Transverse colon (tissue), 4 donors: ENCODE results near the gene EPS8L3. TPM values are rescaled to one million over a fixed set of nuclear protein-coding genes. Genes with fewer than 3 reads are reported as not detected.

Experiments
- DNase-seq: peaks from one replicate; pipeline ENCODE4 v3.0.0-alpha.2; 2019
- H3K27ac ChIP-seq, 4 donors: fragments of 200-600 bp; sonication (generic); 2 replicates each; pipeline ENCODE4 v1.5.1; 2016 to 2018; ENCODE audit warnings: inconsistent platforms in 4 of 4
- H3K27me3 ChIP-seq: fragments of 200-600 bp; sonication (generic); 2 replicates; pipeline ENCODE4 v1.5.1; 2017; ENCODE audit warnings: inconsistent platforms
- H3K36me3 ChIP-seq, 4 donors: fragments of 200-600 bp; sonication (generic); 2 replicates each; pipeline ENCODE4 v1.5.1; 2017 to 2019; ENCODE audit warnings: inconsistent platforms in 4 of 4
- H3K4me1 ChIP-seq, 4 donors: fragments of 200-600 bp; sonication (generic); 2 replicates each; pipeline ENCODE4 v1.5.1; 2017 to 2020; ENCODE audit warnings: inconsistent platforms in 4 of 4
- H3K4me3 ChIP-seq, 4 donors: fragments of 200-600 bp; sonication (generic); 1 replicate in 1 of 4; 2 replicates in 3 of 4; pipeline versions ENCODE4 v1.5.1 to v1.6.1; 2017 to 2019; ENCODE audit warnings: inconsistent platforms in 4 of 4
- H3K9me3 ChIP-seq, 2 donors: fragments of 200-600 bp; sonication (generic); 2 replicates each; pipeline ENCODE4 v1.5.1; 2017 to 2019; ENCODE audit warnings: inconsistent platforms in 2 of 2
- CTCF ChIP-seq, 5 experiments: fragments of 200-600 bp in 3 of 5; fragments of 450-650 bp in 2 of 5; sonication (generic) in 3 of 5; IDR thresholded peaks; 1 replicate in 2 of 5; 2 replicates in 3 of 5; pipeline ENCODE4 v1.5.1; 2016 to 2017; ENCODE audit warnings: antibody characterized with exemption in 5 of 5, inconsistent platforms in 3 of 5, mild to moderate bottlenecking in 2 of 5, moderate library complexity in 1 of 5
- EP300 ChIP-seq: sonication (generic); formaldehyde crosslinking; IDR thresholded peaks from one replicate; pipeline ENCODE4 v1.6.1; 2017; ENCODE audit warnings: antibody characterized with exemption, low read depth
- POLR2A ChIP-seq: fragments of 450-650 bp; IDR thresholded peaks from one replicate; pipeline ENCODE4 v1.6.1; 2016; ENCODE audit warnings: antibody characterized with exemption, mild to moderate bottlenecking, moderate library complexity
- POLR2AphosphoS5 ChIP-seq, 3 donors: sonication (generic); formaldehyde crosslinking; IDR thresholded peaks; one replicate each; pipeline ENCODE4 v1.6.1; 2016; ENCODE audit warnings: antibody characterized with exemption in 3 of 3
- WGBS, 2 donors: methylation state at CpG; one replicate each; pipeline ENCODE4 v1.1.5; 2018; ENCODE audit warnings: low coverage in 1 of 2; 5-methylcytosine and 5-hydroxymethylcytosine counted together
- in situ Hi-C, 4 donors: fragments of 200-750 bp; cut with MboI; loops; one replicate each; pipeline versions ENCODE4 v1.15.0 to v1.15.1; 2017; ENCODE audit warnings: low sequenced_read_pairs in 3 of 4, low pct_ligation_motif_present in 1 of 4, low pct_unique_long_range_greater_than_20kb in 1 of 4
- intact Hi-C: fragments of 100-400 bp; cut with DNase I; formaldehyde crosslinking; loops from one replicate; pipeline ENCODE4 v1.15.1; 2023; ENCODE audit warnings: low total_unique reads
- total RNA-seq, 4 donors: library from RNA; depleted of rRNA; stranded (reverse); fragments of >200 nt; gene quantifications; one replicate each; pipeline ENCODE4 v1.1.0, GENCODE V29; 2016

The EPS8L3 gene
- total RNA-seq, 4 donors from 2014 or later = 228 to 468 (median 363) TPM

- Histone ChIP-seq H3K9me3 (peaks cover 0 to 4% of the 10 kb centered on the region in 2 donors), H3K4me3 (no peak overlapping the region), H3K36me3 (no peaks in the 10 kb centered on the region), H3K27ac (peak overlapping the region in 2 of 4 donors; percentile 59 to 63), H3K4me1 (peaks cover 1 to 26% (median 17%) of the 10 kb centered on the region in 4 donors), H3K27me3 (no peaks in the 10 kb centered on the region)
- TF ChIP-seq POLR2AphosphoS5 (IDR thresholded peaks at IDR 0.05) (no peak), EP300 (no peak), POLR2A (no peak), CTCF (IDR thresholded peaks at IDR 0.05) (no peak)
- WGBS, 2 donors = 62 to 64% methylated on average over 2 of the region's 2 CpGs
- in situ Hi-C loops = loop anchor here in 1 of 4 donors (25.0 kb wide), 1 partner anchor 130 kb away; the partner anchor contains the start of gene CSF1
- intact Hi-C loops = no loop called here
- no peak for DNase-seq
Observed at GRCh38 chr1:109781806-109782205, 18.1 kb upstream of the EPS8L3 start.

GRCh38 chr1:109780982-109781381 is 17.3 kb upstream of the EPS8L3 start:
- no peak overlapping the region for H3K27ac ChIP-seq
- no peak for TF ChIP-seq EP300
- no peak for TF ChIP-seq CTCF (IDR thresholded peaks at IDR 0.05)
- no peak for TF ChIP-seq POLR2A
- TF ChIP-seq POLR2AphosphoS5 (IDR thresholded peaks at IDR 0.05) = no peak
- in situ Hi-C loops = loop anchor here in 1 of 4 donors (25.0 kb wide), 1 partner anchor 131 kb away; the partner anchor contains the start of gene CSF1

GRCh38 chr1:109777980-109778625 is 14.4 kb upstream of the EPS8L3 start:
- H3K9me3 ChIP-seq = peaks cover 0 to 4% of the 10 kb centered on the region in 2 donors
- H3K36me3 ChIP-seq = no peaks in the 10 kb centered on the region
- TF ChIP-seq POLR2A = no peak
- no peak for TF ChIP-seq CTCF (IDR thresholded peaks at IDR 0.05)
- TF ChIP-seq POLR2AphosphoS5 (IDR thresholded peaks at IDR 0.05) = no peak
- TF ChIP-seq EP300 = no peak
- WGBS, 2 donors = 89 to 93% methylated on average over 9 of the region's 9 CpGs
- peak; percentile 5 for DNase-seq
- in situ Hi-C loops = loop anchor here (5.0 to 25.0 kb wide), 6 partner anchors 123 to 233 kb away; partner anchors contain the start of genes AHCYL1 (in 2 of the 4), GNAI3 (in 2 of the 4), CSF1 (in 1 of the 4) and GSTM4 (in 1 of the 4)
- intact Hi-C loops = no loop called here
- peak overlapping the region in 1 of 4 donors; percentile 26 for H3K27ac ChIP-seq
- no peak overlapping the region for H3K4me3 ChIP-seq
- no peaks in the 10 kb centered on the region for H3K27me3 ChIP-seq
- H3K4me1 ChIP-seq = peaks cover 0 to 12% (median 3%) of the 10 kb centered on the region in 4 donors

More at GRCh38 chr1:109780982-109781381, 17.3 kb upstream of the EPS8L3 start:
- Histone ChIP-seq H3K27me3 (no peaks in the 10 kb centered on the region), H3K36me3 (no peaks in the 10 kb centered on the region), H3K4me1 (peaks cover 0 to 17% (median 9%) of the 10 kb centered on the region in 4 donors), H3K9me3 (peaks cover 0 to 4% of the 10 kb centered on the region in 2 donors), H3K4me3 (no peak overlapping the region)
- WGBS, 2 donors = 100% methylated on average over 1 of the region's 1 CpG; no CpG with 5 or more reads in 1 of the 2 donors
- no peak for DNase-seq
- intact Hi-C loops = no loop called here

GRCh38 chr1:109777436-109777835 is 13.7 kb upstream of the EPS8L3 start:
- intact Hi-C loops (no loop called here), in situ Hi-C loops (loop anchor here (5.0 to 25.0 kb wide), 6 partner anchors 123 to 233 kb away; partner anchors contain the start of genes AHCYL1 (in 2 of the 4), GNAI3 (in 2 of the 4), CSF1 (in 1 of the 4) and GSTM4 (in 1 of the 4))
- peak overlapping the region; percentile 42 to 57 (median 54) for H3K27ac ChIP-seq
- H3K36me3 ChIP-seq = no peaks in the 10 kb centered on the region
- peaks cover 0 to 7% (median 1%) of the 10 kb centered on the region in 4 donors for H3K4me1 ChIP-seq
- DNase-seq = peak; percentile 6
- no peak for TF ChIP-seq POLR2A
- no peak for TF ChIP-seq EP300
- TF ChIP-seq CTCF (IDR thresholded peaks at IDR 0.05) = no peak
- no peak for TF ChIP-seq POLR2AphosphoS5 (IDR thresholded peaks at IDR 0.05)
- WGBS, 2 donors = 63 to 75% methylated on average over 1 to 7 of the region's 7 CpGs
- H3K4me3 ChIP-seq = no peak overlapping the region
- H3K9me3 ChIP-seq = peaks cover 0 to 4% of the 10 kb centered on the region in 2 donors
- H3K27me3 ChIP-seq = no peaks in the 10 kb centered on the region
